ENCODE data around the gene SH3GL1.

Gene SH3GL1

DNA sequence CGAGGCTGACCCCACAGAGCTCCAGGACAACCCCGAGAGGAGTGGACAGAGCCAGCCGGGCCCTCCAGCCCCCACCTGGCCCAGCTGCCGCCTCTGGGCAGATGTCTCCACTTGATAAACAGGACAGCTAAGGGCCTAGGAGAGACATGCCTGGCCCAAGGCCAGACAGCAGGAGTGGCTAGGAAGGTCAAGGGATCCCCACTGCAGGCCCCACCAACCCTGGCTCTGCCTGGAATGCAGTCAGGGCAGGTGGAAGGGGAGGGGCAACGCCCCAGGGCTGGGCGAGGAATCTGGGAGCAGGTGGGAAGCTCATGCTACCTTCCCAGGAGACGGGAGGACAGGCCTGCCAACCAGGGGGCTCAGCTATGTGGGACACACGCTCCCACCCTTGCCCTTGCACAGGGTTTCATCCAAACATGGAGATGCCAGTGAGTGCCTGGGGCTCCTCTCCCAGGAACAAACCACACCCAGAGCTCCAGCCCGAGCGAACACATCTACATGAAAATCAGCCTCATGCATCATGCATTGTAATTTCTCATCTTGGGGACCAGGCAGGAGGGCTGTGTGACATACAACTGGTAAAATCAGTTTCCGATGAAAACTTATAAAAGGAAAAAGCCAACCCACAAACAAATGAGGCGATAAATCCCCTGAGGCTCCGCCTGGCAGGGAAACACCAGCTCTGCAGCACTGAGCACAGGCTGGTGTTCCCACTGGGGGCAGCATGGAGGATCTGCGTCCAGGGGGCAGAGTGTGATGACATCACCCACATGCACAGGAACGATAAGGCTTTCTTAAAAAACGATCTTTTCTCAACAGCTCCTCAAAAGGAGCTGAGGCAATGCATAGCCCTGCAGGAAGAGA, 25.0 kb downstream of the SH3GL1 start:
- no peak for DNase-seq

DNA sequence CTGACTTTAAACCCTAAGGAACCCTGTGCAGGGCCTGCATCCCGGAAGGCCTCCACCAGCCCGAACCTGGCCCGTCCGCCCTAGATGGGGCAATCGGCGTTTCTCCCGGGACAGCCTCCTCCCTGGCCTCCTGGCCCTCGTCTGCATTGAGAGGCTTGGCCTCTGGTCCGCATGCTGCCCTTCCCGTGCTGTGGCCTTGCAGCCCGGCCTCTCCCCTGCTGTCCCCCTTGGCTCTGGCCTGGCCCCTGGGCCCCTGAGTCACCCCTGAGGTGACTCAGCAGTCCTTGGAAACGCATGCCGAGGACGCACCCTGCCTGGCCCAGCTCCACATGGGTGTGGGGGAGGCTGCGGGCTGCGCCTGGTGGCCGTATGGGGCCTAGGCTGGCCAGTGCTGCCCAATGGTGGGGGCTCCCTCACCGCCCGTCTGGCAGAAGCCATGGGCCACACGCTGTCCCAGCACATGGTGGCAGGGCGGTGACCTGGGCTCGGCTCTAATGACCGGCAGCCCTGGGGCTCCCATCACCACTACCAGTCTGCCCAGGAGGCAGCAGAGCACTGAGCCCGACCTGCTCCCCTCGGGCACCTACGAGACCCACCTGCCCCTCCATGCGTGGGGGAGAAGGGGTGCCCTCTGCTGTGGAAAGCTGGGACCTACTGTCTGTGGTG, 25.7 kb downstream of the SH3GL1 start:
- DNase-seq, result no peak

DNA sequence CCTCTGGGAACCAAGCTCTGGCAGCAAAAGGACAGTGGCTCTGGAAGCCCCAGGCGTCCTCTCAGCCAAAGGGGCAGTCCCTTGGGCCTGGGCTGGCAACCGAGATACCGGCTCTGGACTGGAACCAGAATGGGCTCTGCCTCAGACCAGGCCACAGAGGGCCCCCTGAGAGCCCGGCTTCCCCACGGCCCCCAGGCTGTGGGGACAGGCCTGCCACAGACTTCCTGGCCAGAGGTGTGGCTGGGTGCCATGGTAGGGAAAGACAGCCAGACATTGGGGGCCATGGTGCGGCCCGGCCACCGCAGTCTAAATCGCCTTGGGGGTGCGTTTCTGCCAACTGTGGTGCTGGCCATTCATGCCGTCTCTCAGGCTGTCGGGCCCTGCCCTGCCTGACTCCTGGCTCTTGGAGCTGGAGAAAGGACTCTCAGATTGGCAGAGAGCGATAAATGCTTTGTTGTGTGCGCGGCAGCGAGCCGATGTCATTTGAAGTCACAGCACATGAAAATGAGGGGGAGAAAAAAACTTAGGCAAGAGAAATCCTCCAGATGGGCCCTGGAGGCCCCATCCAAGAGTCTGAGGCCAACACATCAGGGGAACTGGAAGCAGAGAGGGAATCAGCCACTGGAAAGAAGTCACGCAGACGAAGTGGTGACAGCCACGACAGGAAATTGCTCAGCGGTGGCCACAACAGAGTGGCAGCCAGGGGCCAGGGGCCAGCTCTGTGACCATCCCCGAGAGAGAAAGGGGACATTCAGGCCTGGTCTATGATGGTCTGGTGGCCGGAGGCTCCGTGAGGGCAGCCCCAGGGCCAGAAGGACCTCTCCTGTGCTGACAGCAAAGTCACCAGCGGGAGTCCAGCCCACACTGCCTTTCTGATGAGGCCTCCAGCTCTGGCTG, 26.5 kb downstream of the SH3GL1 start:
- no peak for DNase-seq

DNA sequence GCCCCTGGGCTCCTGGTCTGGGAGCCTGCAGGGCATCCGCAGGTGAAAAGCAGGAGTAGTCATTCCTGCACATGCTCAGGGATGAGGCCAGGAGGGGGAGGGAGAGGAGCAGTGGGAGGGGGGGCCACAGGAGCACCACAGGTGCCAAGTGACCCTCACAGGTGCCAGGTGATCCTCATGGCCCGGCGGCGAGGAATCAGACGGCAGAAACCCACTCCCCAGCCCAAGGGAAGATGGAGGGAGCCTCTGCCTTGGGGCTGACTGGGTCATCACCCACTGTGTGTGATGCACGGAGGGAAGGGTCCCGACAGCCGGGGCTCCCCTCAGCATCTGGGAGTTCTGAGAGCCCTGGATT, 27.4 kb downstream of the SH3GL1 start:
- DNase-seq, result no peak

DNA sequence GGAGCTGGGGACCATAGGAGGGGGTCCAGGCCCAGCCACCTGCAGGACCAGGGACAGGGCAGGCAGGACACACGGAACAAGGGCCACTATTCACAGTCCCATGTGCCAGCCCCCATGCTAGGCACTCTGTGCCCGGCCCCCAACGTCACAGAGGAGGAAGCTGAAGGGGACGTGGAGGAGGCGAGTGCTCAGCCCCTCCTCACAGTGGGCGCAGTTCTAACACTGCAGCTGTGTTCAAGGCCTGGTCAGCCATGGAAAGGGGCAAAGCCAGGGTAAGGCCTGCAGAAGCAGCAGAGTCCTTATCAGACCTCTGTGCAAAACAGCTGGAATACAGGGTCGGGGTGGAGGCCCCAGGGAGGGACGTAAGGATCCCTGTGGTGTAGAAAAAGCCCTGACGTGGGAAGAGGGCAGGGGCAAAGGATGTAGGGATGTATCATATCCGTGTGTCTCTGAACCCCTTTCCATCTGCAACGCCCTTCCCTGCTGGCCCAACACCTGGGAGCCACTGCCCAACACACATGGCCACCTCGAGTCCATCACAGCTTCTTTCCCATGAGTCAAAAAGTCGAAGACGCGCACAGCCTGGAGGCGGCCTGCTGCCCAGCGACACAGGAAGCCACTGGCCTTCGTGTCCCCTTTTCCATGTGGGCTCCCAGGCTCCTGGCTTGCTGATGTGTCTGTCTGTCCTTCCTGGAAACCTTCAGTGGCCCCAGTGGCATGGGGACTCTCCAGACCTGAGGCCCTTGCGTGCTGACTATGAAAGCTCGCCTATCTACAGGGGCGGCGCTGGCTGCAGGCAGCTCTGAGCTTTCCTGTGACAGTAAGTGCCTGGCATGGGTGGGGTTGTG, 28.0 kb downstream of the SH3GL1 start:
- no peak for DNase-seq

DNA sequence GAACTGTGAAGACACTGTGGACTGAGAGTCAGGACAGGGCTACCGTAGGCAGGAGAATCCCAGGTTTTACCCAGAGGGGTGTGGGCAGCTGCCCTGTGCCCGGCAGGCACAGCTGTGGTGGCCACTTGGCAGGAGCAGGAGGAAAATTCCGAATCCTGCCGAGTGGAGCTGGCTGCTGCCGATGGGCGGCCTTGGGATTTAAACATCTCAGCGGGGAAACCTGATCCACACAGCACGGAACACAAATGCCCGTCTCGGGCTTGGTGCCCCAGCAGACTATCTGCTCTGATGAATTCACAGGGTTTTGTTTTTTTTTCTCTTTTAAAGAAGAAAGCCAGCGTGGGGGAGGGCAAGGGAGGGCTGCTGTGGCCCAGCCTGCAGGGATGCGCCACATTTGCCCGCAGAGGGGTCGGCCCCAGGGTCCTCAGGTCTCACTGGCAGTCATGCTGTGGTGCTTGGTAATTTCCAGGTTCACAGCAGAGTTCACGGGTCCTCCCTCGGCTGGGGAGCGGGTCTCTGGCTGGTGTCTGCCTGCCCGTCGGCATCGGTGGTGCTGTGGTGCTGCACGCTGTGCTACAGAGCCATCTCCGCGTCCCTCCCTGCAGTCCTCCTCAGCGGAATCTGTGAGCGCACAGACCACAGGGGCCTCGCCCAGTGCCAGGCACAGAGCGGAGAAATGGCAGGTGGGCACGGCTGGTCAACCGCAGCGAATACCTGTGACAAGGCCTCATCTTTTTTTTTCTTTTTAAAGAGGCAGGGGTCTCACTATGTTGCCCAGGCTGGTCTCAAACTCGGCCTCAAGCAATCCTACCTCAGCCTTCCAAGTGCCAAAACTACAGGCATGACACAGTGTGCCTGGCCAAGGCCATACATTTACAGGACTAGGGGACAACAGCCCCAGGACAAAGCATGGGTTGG, 28.8 kb downstream of the SH3GL1 start:
- DNase-seq, result no peak

DNA sequence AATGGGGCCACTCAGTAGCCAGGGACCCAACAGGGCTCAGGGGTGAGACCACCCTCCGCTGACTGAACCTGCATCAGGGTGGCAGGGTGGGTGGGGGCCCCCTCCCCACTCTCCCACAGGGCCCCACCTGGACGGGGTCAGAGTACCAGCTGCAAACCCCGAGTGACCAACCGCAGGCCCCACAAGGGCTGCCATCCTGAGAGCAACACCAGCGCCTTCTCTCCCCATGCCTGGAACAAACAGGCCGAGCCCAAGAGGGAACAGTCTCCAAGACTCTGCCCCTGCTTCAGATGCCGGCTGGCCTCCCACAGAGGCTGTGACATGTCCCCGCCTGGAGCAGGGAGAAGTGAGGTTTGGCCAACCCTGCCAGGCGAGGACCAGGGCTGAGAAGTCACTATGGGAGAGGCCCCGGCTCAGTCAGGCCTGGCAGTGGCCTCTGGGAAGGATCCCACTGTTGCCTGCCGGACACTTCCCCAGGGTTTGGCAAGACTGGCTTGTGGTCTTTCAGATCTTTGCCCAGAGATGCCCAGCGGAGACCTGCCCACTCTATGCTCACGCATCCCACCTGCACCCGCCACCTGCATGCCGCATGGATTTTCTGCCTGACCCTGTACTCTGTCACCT, 29.8 kb downstream of the SH3GL1 start:
- DNase-seq, result no peak

DNA sequence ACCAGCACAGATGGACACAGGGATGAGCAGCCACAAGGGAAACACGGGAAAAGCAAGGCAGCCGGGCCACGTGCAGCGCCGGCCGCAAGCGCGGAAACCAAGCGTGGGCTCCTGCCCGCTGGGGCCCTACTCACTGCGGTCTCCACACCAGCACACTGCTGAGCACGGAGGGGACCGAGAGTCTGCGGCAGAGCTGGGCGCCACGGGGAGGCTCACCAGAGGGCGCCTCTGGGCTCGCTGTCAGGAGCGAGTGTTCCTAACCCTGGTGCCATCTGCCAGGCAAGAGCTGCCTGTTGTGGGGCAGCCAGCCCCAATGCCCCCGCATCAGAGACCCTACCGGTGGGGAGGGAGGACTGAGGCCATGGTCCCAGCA, 30.5 kb downstream of the SH3GL1 start:
- DNase-seq, result peak; percentile 13 to 39

DNA sequence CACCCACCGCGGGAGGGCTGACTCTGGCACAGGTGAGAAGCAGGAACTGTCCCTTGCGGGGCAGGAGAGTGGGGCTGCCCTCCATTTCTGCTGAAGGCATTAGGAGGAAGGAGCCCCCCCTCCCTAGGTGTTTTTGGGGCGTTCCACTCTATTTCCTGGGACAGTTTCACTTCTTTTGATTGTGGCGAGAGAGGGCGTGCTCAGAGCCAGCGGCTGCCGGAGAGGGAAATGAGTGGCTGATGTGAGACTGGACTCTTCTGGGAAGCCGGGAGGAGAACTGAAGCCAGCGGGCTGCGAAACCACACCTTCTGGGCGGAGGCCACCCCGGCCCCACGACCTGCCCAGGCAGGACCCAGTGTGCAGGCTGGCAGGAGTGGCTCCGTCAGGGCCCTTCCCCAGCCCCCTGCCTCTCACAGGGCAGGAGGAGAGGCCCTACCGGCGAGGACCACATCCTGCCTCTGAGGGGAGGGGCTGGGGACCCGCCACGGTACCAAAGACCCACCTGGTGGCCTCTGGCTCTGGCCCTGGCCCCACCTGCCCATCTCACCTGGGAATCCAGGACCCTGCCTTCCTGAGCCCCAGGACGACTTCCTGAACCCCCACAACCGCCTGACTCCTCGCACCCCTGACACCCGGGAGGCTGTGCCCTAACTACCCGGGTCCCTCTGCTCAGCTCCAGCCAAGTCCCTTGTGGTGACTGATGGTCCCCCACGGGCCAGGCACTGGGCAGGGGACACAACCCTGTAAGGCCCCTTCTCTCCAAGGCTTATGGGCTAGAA, 31.0 kb downstream of the SH3GL1 start:
- no peak for DNase-seq

DNA sequence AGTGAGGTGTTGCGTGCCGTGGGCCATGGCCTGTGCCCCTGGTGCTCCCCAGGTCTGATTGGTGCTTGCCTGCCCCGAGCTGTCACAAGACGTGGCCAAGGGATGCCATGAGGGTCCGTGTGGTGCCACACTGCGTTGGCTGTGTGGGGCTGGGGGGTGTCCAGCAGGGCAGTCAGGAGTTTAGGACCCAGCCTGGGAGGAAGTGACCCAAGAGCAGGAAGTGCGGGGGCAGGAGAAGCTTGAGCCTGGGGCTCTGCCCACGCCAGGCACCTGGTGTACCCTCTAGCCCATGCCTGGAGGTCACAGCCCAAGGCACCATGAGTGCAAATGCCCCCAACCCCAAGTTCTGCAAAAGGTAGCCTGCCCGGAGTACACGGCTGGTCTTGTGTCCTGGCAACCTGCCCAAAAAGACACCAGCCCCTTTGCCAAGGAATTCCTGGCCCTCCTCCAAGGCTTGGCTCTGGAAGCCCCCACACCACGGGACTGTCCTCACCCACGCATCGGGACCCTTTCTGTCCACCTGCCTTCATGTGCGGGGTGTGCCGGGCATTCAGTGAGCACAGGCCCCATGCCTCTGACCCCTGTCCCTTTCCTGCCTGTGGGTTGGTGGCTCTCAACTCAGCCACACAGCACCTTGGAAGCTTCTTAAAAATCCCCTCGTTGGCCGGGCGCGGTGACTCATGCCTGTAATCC, 32.1 kb downstream of the SH3GL1 start:
- DNase-seq, result no peak

DNA sequence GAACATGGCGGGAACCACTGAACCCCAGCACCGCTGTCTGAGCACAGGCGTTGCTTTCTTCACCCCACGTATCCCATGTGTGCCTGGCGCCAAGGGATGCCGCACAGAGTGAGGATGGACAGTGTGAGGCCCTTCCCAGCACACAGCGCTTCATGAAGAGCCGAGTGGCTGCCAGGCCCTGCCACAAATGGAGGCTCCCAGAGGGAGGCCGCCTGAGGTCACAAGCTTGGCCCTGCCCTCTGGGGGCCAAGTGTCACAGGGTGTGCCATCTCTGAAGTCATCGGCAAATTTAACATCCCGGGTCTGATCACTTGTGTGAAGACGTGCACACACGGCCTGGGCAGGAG, 32.6 kb downstream of the SH3GL1 start:
- DNase-seq, result no peak

DNA sequence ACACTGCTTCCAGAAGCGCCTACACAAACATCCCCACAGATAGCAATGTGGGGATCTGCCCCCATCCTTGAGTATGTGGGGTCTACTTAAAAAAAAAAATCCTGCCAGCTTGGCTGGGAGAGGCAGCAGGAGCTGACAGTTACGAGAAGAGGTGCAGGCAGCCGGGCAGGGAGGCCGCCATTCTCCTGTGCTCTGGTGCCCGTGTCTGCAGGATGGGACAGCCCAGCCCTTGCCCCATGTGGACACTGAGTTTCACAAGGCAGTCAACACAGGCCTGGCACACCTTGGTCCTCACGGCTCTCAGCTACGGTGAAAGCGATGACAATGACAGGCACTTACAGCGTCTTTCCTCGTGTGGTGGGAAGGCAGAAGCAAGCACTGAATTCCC, 33.0 kb downstream of the SH3GL1 start:
- no peak for DNase-seq

DNA sequence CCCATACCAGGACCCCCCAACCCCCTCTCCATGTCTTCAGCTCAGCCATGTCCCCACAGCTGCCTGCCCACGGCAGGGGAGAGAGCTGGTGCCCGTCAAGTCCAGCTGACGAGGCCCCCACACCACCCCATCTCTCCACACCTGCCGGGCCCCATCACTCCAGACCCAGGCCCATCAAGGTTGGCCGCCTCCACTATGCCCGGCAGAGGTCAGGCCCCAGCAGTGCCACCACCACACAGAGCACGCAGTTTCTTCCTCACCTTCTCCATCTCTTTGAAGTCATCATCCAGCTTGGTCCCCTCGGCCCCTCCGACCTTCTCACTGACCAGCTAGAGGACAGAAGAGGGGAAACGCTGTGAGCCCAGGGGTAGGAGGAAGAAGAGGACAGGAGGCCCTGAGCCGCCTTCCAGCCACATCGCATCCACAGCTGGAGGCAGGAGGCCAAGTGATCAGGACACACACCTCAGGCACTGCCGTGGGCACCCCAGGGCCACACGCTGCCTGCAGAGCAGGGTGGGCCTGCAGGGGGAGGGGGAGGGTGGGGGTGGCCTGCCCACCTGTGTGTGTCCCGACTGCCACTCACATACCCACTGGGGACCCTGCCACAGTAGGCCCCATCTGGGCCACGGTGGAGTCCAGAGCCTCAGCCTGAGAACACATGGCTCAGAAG, 33.5 kb downstream of the SH3GL1 start:
- DNase-seq, result no peak

DNA sequence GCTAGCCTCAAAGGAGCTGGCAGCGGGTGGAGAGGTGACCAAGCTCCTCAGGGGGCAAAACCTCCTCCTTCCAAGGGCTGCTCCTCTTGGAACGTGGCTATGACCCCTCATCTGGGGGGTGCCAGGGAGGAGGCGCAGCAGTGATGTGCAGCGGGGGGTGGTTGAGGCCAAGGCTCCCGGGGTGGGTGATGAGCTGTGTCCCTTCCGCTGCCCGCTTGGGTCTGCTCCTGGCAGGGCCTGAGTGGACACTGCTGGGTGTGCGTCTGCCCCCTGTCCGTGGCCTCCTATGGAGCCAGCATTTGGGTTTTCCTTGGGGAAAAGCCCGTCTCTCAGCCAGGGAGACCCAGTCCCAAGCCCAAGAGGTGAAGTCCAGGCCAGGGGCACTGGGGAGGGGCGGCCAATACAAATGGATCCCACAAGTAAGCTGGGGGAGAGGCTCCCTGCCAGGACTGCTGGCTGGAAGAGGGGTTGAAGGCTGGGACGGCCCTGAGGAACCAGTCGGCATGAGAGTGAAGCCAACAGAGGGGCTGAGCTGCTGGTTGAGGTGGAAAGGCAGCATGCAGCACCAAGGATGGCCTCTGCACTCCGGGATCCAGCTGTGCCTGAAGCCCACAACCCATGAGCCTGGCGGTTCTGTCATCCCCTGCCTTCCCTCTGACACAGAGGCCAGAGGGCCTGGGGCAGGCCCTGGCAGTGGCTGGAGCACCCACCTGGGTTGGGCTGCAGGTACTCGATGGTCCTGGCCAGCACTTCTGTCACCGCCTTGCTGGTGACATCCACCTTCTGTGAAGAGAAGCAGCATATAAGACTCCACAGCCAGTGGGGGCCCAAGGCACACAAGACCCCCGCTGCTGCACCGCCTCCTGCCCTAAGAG, 34.3 kb downstream of the SH3GL1 start:
- no peak for DNase-seq

DNA sequence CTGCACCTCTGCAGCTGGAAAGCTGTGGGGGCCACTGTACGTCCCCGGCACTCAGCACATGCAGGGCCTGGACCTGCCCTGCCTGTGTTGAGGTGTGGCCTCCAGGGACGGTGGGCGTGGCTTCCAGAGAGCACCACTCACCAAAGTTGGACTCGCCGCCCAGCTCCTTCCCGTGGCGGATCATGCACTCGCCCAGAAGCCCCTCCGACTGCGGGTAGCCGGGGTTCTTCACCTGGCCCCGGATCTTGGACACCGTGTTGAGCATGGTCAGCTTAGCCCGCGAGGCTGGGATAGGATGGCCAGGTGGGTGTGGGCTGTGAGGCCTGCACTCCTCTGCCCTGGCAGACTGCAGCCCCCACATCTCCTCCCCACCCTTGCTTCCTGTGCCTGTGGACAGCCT, 35.0 kb downstream of the SH3GL1 start:
- DNase-seq, result no peak

DNA sequence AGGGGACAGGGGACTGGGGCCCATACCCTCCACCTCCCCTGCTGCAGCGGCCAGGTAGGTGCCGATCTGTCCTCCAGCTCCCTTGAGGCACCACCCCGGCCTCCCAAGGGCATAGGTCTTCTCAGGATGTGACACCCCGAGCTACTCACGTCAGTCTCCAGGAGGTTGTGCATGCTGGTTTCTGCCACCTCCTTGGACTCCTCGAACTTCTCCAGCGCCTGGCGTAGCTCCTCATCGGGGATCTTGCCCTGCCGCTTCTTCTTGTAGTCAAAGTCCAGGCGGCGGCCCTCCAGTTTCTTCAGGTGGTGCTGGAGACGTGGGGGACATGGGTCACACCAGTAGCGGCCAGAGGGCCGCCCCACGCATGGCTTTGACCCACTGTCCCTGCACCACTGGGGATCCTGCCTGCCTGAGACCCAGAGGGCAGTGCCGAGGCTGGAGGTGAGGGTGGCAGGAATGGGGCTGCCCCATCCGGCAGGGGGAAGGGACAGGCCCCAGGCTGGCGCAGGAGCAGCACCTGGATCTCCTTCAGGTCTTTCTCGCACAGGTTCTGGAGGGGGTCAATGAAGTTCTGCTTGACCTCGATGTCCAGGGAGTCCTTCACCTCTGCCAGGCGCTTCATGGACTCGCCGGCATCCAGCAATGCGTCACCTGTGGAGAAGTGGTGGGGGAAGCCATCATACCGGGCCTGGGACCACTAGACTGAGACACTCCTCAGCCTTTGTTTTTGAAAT, 36.6 kb downstream of the SH3GL1 start:
- DNase-seq, result no peak

DNA sequence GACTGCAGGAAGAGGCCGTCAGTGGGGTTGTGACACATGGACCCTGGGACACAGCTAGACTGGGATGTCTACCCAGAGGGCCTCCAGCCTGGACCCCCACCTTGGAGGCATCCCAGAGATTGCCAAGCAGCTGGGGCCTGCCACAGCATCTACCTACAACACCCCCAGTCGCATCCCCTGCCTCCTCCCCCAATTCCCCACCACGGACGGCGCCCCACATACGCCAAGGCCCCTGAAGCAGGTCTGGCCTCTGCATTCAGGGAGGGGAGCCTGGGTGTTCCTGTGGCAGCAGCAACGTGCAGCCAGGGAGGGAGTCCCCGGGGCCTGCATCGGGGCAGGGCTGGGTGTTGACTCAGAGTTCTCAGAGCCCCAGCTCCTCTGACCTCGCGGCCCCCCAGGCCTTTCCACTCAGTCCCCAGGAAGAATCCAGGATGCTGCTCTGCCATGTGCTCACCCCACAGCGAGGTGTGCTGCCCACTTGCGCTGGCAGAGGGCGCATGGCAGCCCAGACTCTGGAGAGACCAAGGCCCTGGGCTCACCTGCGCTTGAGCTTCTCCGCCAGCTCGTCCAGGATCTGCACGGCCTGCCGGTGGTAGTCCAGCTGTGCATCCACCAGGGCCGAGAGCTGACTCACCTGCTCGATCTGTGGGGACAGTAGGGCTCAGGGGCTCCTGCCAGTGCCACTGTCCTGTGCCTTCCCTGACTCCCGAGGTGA, 37.4 kb downstream of the SH3GL1 start:
- no peak for DNase-seq

Data from AML-193 (cell line).